HG03378 (cell line): ENCODE data around the gene RRAS.

ENCODE experiments used
- ATAC-seq: cut with Tn5 transposase; IDR thresholded peaks from one replicate; pipeline ENCODE4 v1.9.1; 2021; ENCODE audit warnings: mild to moderate bottlenecking, moderate library complexity; ENCODE audit not compliant: unreplicated experiment

Gene RRAS

GRCh38 chr19:49640113-49640898, at the start of gene RRAS:
Gene RRAS (minus strand): TSS chr19:49640143. CDS start chr19:49640098, 45 bp downstream.
- peak; percentile 76 for ATAC-seq

GRCh38 chr19:49689133-49690078, 49.5 kb upstream of the RRAS start, which contains the start of gene ADM5:
Gene ADM5 (plus strand): TSS chr19:49689594. CDS start chr19:49689838, 244 bp downstream.
- ATAC-seq: no peak

- ATAC-seq: no peak
Observed at GRCh38 chr19:49688531-49689132, 48.7 kb upstream of the RRAS start.

- no peak for ATAC-seq
Observed at GRCh38 chr19:49687566-49688316, 47.8 kb upstream of the RRAS start.

DNA sequence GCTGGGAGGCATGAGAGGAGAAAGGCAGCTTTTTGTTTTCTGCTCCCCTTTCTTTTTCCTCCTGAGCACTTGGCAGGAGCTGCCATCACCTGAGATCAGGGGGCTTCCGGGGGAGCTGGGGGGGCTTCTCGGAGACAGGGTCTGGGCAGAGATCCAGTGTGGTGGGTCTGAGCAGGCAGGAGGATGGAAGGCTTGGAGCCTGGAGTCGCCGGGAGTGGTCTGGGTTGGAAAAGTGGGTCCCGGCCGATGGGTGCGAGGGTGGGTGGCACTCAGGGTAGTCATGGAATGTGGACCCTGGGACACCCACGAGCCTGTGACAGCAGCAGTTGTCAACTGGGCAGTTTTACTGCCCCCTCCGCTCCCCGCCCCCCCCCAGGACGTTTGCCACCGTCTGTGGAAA, 47.2 kb upstream of the RRAS start:
- ATAC-seq: no peak

DNA sequence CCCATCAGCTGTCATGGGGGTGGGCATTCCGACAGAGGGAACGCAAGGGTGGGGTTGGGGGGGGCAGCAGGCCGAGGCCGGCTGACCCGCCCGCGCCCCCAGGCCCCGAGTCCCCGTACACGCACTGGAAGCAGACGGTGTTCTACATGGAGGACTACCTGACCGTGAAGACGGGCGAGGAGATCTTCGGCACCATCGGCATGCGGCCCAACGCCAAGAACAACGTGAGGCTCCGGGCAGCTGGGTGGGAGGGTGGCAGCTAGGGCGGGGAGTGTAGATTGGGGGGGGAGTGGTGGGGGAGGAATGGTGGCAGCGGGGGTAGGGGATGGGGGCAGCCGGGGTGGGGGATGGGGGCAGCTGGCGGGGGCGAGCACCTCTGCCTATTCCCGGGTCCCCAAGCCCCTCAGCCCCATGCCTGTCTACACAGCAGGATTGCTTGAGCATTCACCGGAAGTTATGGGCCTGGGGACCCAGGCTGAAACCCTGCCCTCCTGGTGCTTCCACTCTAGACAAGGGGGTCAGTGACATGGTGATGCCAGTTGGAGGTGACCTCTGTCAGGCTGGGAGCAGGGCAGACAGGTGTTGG, 46.7 kb upstream of the RRAS start:
- no peak for ATAC-seq

GRCh38 chr19:49685845-49686332, 45.9 kb upstream of the RRAS start:
- ATAC-seq: no peak

DNA sequence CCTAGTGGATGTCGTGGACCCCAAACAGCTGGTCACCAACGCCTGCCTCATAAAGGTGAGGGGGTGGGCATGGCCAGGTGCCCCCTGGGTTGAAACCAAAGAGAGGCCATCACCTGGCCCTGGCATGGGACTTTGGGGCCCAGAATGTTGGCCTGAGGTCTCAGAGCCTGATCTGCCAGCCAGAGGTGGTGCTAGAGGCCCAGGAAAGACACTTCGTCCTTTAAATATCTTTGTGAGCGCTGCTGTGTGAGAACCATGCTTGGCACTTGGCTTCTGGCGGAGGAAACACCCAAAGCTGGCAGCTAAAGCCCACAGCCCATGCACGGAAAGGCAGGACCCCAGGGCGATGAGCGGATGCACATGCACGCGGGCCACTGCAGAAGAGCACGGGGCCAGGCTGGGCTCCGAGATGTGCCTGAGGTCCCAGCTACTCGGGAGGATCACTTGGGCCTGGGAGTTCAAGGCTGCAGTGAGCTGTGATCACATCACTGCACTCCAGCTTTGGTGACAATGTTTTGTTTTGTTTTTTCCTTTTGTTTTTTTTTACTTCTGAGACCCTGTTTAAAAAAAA, 45.1 kb upstream of the RRAS start:
- no peak for ATAC-seq

DNA sequence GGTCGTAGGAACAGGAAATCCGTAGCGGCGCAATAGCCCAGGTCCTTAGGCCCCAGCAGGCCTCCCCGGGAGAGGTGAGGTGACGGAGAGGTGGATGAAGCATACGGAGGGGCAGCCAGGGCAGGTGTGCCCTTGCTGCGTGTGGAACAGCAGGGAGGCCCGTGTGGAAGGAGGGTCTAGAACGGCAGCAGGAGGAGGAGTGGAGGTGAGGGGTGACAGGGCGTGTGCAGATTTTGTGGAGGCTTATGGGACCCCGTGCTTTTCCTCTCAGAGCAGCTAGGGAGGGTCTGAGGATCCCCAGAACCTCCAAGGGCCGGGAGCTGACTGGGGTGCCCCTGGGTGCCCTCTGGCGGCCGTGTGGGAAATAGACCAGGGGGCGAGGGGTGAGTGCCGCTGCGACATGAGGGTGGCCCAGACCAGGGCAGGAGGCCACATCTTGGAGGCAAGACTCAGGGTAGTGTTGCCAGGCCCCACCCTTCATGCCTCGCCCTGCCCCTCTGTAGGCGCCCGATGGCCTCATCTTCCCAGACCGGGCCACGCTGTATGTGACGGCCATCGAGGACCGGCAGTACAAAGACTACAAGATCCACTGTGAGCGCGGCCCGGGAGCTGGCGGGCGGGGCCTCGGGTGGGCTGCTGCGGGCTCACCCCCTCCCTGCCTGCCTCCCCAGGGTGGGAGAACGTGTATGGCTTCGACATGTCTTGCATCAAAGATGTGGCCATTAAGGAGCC, 44.5 kb upstream of the RRAS start:
- ATAC-seq: no peak

DNA sequence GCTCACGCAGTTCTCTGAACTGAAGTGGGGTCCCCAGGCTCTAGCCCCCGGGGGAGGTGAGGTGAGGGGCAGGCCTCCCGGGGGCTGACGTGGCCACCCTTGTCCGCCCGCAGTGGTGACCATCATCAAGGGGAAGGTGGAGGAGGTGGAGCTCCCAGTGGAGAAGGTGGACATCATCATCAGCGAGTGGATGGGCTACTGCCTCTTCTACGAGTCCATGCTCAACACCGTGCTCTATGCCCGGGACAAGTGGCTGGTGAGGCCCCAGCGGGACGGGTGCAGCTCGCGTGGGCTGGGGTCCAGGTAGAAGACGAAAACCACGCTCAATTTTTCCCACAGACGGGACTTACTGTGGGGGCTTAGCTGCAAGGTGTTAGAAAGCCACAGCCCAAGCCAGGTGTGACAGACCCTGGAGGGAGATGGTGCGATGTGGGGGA, 43.9 kb upstream of the RRAS start:
- ATAC-seq: no peak

DNA sequence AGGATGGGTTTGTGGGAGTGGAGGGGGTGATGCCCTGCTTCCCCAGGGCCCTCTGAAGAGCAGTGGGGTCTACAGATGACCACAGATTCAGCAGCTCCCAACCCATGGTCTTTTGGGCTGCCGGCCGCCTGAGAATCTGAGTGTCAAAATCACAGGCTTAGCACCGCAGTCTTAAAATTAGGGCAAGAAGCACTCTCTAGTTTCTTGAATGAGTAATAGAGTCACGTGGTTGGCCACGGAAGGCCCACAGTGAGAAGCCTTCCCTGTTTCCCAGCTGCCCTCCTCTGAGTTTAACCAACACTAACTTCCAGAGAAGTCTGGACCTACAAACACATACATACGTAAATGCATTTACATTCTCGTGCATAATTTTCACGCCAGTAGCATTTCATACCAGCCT, 42.3 kb upstream of the RRAS start:
- ATAC-seq: no peak

DNA sequence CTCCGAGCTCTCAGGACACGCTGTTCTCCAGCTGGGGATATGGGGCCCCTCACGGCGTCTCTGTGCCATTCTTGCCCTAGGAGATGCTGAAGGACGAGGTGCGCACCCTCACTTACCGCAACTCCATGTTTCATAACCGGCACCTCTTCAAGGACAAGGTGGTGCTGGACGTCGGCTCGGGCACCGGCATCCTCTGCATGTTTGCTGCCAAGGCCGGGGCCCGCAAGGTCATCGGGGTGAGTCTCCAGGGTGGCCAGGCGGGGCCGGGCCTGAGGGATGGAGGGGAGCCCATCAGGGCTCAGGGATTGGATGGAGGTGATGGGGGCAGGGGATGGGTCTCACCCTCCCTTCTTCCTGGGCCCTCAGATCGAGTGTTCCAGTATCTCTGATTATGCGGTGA, 41.9 kb upstream of the RRAS start:
- ATAC-seq: no peak

DNA sequence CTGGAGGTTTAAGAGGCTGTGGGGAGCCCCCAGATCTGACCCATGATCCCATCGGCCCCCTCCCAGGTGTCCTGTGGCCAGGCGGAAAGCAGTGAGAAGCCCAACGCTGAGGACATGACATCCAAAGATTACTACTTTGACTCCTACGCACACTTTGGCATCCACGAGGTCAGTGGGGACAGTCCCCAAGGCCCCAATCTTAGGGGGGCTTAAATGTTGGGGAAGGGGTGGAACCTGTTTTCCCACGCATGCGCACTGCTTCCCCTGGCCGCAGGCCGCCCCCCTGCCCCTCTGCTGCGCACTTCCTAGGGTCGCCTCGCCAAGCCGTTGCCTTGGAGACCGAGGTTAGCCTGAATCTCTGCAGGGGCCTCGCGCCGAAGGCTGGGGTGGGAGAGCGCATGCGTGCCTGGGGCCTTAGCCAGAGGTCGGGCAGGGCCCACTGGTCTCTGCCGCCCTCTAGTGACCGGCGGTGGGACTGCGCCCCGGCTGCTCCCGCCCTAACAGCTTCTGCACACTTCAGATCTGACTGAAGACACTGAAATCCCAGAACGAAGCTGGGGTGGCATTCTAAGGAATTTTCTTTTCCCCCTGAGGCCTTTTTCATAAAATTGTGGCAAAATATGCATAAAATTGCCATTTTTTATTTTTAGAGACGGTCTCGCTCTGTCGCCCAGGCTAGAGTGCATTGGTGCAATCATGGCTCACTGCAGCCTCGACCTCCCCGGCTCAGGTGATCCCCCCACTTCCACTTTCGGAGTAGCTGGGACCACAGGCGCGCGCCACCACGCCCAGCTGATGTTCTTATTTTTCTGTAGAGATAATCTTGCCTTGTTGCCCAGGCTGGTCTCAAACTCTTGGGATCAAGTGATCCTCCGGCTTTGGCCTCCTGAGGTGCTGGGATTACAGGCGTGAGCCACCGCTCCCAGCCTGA, 40.7 kb upstream of the RRAS start:
- ATAC-seq: no peak

GRCh38 chr19:49679771-49680413, 39.9 kb upstream of the RRAS start:
- ATAC-seq: no peak

DNA sequence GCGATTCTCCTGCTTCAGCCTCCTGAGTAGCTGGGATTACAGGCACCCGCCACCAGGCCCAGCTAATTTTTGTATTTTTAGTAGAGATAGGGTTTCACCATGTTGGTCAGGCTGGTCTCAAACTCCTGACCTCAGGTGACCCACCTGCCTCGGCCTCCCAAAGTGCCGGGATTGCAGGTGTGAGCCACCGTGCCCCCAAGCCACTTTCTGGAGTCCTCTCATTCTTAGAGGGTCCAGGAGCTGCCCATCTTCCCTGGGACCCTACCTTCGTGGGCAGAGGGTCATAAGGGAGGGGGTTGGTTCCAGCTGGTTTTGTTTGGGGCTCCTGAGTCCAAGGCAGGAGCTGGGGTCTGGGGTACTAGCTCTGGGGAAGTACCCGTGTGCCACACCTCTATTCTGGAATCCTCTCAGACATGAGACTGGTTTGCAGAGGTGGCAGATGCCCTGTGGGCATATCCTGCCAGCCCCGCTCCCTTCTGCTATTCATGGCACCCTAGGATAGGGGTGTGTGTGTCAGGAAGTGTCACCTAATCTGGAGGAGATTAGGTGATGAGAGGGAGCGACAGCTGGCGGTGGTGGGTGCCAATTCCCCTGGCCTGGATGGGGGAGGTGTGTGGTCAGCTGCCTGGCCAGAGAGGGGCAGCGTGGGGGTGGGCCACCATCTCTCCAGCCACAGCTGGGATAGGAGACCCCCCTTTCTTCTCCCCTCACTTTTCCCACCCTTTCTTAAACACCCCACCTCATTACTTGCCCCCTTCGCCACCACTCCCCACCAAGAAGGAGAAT, 39.2 kb upstream of the RRAS start:
- ATAC-seq: no peak

DNA sequence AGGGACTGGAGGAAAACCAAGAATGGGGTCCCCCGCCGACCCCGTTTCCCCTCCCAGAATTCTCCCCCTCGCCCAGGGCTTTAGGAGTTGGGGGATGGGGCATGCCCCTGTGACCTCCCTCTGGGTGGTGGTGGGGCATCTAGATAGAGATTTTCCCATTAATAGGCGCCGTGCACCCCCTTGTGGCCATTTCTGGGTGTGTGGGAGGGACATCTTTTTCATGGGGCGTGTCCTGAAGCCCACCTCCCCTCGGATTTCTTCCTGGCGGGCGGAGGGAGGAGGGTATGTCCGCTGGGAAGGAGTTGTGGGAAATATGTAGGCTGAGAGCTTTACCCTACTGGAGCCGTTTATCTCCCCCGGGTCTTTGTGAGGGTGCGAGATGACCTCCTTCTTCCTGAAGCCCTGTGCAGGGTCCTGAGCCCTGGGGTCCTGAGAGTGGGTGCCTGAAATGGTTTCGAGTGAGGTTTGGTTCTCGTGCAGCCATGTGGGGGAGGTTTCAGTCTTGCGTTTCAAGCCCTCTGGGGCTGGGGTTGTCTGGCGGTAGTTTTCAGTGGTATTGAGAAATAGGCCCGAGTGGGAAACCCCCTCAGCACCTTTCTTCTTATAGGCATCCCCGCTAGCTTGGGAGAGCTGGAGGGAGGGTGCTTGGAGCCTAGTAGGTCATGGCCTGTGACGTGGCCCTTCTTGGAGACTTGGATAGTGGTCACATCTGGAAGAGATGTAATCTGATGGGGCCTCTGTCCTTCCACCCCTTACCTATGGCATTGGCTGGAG, 38.1 kb upstream of the RRAS start:
- no peak for ATAC-seq
